HAP-1 (cell line): ENCODE results near the gene DUSP10.

Experiments used
- DNase-seq, 2 experiments: peaks; one replicate each; pipeline ENCODE4 v3.0.0-alpha.2; 2016 to 2020; ENCODE audit warnings: low spot score in 2 of 2
- H3K27me3 ChIP-seq: fragments of 250-450 bp; sonication (Bioruptor Pico); 2 replicates; pipeline ENCODE4 v1.5.1; 2020; ENCODE audit warnings: low read depth, mild to moderate bottlenecking, moderate library complexity
- H3K36me3 ChIP-seq: fragments of 250-450 bp; sonication (Bioruptor Pico); replicated peaks from 2 replicates; pipeline ENCODE4 v1.5.1; 2020; ENCODE audit warnings: mild to moderate bottlenecking
- H3K4me1 ChIP-seq: fragments of 250-450 bp; sonication (Bioruptor Pico); 2 replicates; pipeline ENCODE4 v1.5.1; 2020; ENCODE audit warnings: mild to moderate bottlenecking
- H3K4me3 ChIP-seq: fragments of 250-450 bp; sonication (Bioruptor Pico); 2 replicates; pipeline ENCODE4 v1.5.1; 2020; ENCODE audit warnings: mild to moderate bottlenecking, moderate library complexity
- H3K9me3 ChIP-seq: fragments of 250-450 bp; sonication (Bioruptor Pico); 2 replicates; pipeline ENCODE4 v1.5.1; 2020; ENCODE audit warnings: mild to moderate bottlenecking, moderate library complexity
- in situ Hi-C: fragments of 300-500 bp; cut with MboI; formaldehyde crosslinking; loops from 3 replicates; pipeline ENCODE4 v1.14.3; 2020; ENCODE audit warnings: low sequenced_read_pairs, inconsistent platforms, mixed read lengths

DUSP10 gene

DNA sequence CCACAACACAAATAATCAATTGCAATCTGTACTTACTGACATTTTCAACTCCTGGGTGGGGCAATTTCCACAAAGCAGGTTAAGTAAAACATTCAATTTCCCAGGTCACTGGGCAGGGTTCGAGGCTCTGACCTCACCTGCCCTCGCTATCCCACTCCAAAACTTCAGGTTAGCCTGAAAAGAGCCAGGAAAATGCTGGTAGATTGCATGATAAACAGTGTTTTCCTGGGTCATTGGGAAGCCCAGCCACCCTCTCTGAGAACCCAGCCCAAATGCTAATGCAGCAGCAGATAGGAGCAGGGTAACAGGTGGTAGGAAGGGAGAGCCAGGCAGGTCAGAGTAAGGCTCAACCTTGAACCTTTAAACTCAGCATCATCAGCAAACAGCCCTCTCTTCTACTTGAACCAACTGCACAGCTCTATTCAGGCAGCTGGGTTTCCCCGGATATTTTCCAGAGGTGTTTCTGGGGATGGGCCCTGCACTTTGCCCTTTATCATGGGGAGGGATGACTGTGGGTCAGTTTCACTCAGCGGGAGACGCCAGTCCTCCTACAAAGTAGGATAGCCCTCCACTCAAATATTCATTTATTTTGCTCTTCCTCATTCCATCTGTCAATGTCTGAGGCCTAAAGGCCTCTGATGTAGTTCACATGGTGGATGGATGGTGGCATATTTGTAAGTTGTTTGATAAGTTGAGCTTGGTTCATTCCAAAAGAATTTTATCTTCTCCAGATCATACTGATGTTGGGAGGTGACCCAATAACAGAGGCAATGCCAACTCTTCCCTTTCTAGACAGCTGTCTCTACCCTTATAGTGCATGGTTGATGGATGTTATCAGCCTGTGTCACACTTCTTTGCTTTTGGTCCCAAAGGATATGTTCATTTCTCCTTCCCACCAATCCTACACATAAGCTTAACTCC is 65.7 kb downstream of the DUSP10 start:
- Histone ChIP-seq H3K9me3 (no peaks in the 10 kb centered on the region), H3K4me1 (no peaks in the 10 kb centered on the region), H3K27me3 (no peaks in the 10 kb centered on the region), H3K36me3 (no peaks in the 10 kb centered on the region), H3K4me3 (no peak overlapping the region)
- no peak for DNase-seq
- in situ Hi-C loops = no loop called here

DNA sequence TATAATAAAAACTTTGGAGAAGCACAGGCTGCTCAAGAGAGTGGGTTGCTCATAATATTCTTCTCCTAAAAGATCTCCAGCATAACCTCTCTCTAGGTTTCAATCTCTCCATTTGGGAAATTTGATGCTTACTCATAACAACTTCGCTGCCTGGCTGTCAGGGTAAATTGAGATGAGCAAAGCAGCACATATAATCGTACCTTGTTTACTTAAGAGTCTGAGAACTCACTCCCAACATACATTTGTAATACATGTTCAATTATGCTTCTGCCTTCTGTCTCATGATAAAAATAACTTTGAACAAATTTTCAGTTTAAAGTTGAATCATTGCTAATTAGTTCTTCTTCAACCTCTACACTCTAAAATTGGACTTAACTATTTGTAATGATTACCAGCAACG is 68.9 kb downstream of the DUSP10 start:
- Histone ChIP-seq H3K36me3 (no peaks in the 10 kb centered on the region), H3K4me3 (no peak overlapping the region), H3K4me1 (no peaks in the 10 kb centered on the region), H3K27me3 (no peaks in the 10 kb centered on the region), H3K9me3 (no peaks in the 10 kb centered on the region)
- in situ Hi-C loops = no loop called here
- no peak for DNase-seq

DNA sequence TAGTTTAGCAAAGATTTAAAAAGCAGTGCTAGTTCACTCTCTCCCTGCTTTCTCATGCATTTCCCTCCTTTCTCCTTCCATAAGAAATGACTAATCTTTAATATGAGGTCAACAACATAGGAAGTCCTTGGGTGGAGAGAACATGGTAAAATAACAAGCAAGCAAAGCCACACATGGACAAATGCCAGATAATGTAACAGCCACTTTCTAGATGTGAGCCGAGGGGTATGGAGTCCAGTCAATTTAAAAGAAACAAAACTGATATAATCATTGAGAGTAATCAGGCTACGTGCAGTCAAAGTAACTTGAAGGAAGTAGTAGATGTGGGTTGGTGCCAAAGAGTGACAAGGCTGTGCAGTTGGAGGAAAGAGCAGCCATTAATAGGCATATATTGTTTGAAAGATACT is 69.6 kb downstream of the DUSP10 start:
- in situ Hi-C loops = no loop called here
- Histone ChIP-seq H3K4me1 (no peaks in the 10 kb centered on the region), H3K4me3 (no peak overlapping the region), H3K27me3 (no peaks in the 10 kb centered on the region), H3K36me3 (no peaks in the 10 kb centered on the region), H3K9me3 (no peaks in the 10 kb centered on the region)
- DNase-seq = no peak

DNA sequence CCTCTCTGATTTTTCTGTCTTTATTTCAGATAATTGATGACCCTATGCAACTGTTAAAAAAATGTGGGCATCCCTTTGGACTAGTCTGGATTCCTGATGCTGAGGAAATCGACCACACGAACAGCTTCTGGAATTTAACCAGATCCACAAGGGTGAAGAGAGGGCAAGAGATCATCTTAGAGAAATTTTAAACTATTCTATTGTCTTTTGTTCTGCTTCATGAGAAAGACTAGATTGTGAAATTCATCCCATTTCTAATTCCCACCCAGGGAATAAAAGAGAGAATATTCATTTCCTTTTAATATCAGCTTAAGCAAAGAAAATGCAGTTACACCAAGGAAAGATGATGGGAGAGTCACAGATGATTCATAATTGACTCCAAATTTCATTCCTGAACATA is 71.8 kb downstream of the DUSP10 start:
- in situ Hi-C loops = no loop called here
- no peaks in the 10 kb centered on the region for H3K36me3 ChIP-seq
- H3K4me1 ChIP-seq = no peaks in the 10 kb centered on the region
- no peak for DNase-seq
- no peaks in the 10 kb centered on the region for H3K27me3 ChIP-seq
- H3K9me3 ChIP-seq = no peaks in the 10 kb centered on the region
- H3K4me3 ChIP-seq = no peak overlapping the region

DNA sequence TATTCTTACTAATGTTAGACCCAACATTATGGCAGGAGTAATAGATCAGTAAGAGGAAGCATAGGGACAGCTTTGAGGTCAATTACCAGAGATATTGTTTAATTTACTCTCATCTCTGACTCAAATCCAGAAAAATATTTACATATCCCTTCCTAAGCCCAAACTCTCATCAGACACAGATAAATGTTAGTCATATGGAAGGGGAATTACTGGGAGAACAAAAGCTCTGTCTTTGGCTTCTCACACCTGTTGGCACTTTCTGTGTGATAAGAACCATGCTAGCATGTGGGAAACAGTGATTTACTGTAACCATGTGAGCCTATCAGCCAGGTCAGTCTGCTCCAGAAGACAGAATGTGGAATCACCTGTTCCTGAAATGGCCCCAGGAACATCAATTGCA is 72.4 kb downstream of the DUSP10 start:
- Histone ChIP-seq H3K9me3 (no peaks in the 10 kb centered on the region), H3K4me1 (no peaks in the 10 kb centered on the region), H3K27me3 (no peaks in the 10 kb centered on the region), H3K36me3 (no peaks in the 10 kb centered on the region), H3K4me3 (no peak overlapping the region)
- in situ Hi-C loops = no loop called here
- no peak for DNase-seq

DNA sequence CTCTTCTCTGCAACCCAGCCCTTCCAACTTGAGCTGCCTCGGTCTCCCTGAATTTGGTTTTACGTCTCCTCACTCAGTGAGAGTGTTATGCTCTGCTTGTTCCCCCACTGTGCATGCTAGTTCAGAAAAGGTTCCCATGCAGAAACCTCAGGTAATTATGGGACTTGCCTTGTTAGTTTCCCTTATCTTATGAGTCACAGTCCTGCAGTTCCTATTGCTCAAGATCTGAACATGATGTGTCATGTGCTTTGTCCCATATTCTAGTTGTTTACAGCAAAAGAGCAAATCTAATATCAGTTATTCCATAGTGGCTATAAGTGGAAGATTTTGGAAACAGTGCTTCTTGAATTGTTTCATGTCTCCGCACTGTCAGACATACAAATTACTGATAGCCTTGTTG is 74.4 kb downstream of the DUSP10 start:
- in situ Hi-C loops = no loop called here
- Histone ChIP-seq H3K27me3 (no peaks in the 10 kb centered on the region), H3K36me3 (no peaks in the 10 kb centered on the region), H3K9me3 (no peaks in the 10 kb centered on the region), H3K4me1 (no peaks in the 10 kb centered on the region), H3K4me3 (no peak overlapping the region)
- no peak for DNase-seq

DNA sequence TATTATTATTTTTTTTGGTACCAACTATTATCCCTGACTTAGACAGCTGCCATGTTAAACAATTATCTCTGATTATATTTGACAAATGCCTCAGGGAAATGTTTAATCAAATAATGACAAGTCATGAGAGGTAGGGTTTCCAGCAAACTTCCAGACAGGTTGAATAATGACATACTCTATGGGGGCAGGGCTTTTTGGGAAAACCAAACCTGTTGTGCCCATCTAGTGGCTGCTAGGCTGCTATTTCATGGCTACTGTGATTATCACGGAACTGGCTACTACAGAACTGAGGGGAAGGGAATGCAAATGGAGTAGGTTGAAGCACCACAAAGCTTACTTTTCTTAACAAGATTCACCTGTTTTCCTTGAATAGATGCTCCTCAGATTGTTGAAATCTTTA is 77.6 kb downstream of the DUSP10 start:
- Histone ChIP-seq H3K27me3 (no peaks in the 10 kb centered on the region), H3K4me1 (no peaks in the 10 kb centered on the region), H3K4me3 (no peak overlapping the region), H3K36me3 (no peaks in the 10 kb centered on the region), H3K9me3 (no peaks in the 10 kb centered on the region)
- no peak for DNase-seq
- in situ Hi-C loops = no loop called here

DNA sequence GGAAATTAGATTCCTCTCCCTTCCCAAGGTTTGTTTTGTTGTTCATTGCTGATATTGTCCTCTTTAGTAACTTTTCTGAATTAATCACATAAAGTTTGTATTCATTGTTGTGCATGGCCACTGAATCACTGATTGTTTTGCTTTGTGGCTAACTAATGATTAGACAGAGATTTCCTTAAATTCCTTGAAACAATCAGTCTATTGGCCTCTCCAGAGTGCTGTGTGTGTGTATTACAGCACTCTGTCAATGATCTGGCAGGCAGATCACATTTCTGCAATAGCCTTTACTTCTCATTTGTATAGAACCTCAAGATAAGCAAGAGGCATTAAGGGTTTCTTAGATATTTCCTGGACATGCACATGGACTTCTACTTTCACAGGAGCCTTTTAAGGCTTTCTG is 78.6 kb downstream of the DUSP10 start:
- in situ Hi-C loops = no loop called here
- H3K27me3 ChIP-seq = no peaks in the 10 kb centered on the region
- DNase-seq = no peak
- H3K4me1 ChIP-seq = no peaks in the 10 kb centered on the region
- no peak overlapping the region for H3K4me3 ChIP-seq
- no peaks in the 10 kb centered on the region for H3K9me3 ChIP-seq
- H3K36me3 ChIP-seq = no peaks in the 10 kb centered on the region

DNA sequence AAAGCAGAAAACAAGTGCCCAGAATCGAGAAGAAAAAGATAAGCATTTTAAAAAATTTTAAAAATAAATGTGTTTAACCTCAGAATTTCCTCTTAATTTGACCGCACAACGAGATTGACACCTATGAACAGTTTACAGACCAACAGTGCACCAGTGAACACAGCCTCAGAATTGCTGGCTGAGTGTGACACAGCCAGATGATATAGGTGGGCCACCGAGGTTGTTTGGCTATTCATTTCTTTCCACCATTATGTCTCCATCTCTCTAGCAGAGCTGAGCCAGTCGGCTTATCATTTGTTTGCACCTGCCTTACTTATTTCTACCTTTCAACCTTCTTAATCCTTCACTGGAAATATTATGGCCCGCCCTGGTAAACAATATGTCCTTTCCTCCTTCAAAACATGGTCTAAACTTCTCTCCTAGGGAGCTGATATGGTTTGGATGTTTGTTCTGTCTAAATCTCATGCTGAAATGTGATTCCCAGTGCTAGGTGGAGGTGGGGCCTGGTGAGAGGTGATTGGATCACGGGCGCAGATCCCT is 86.1 kb downstream of the DUSP10 start:
- Histone ChIP-seq H3K27me3 (no peaks in the 10 kb centered on the region), H3K9me3 (no peaks in the 10 kb centered on the region), H3K4me1 (no peaks in the 10 kb centered on the region), H3K4me3 (no peak overlapping the region), H3K36me3 (no peaks in the 10 kb centered on the region)
- in situ Hi-C loops = no loop called here
- DNase-seq = no peak
